Psoas muscle (tissue), 8 donors: Measurements from ENCODE around the gene KIAA1755. TPM values are rescaled to one million over a fixed set of nuclear protein-coding genes. Genes with fewer than 3 reads are reported as not detected.
"Not testable (repeated sequence)": the region's sequence is repeated elsewhere in the genome, so short reads cannot be mapped to it uniquely, and the experiment has no call there.

Source experiments
- ATAC-seq, 4 donors: fragments of 200-7000 bp; cut with Tn5 transposase; one replicate each; pipeline ENCODE4 v1.9.1; 2020; ENCODE audit warnings: moderate library complexity in 3 of 4, mild to moderate bottlenecking in 2 of 4
- DNase-seq, 2 donors: peaks; one replicate each; pipeline ENCODE4 v3.0.0-alpha.2; 2020
- H3K27ac ChIP-seq: fragments of 200-600 bp; one replicate; pipeline ENCODE4 v1.8.0; 2022
- H3K27me3 ChIP-seq, 3 donors: fragments of 200-600 bp in 1 of 3; one replicate each; pipeline versions ENCODE4 v1.6.1 to v1.8.0; 2013 to 2022; ENCODE audit warnings: low read length in 2 of 3, mild to moderate bottlenecking in 2 of 3, moderate library complexity in 1 of 3; ENCODE audit not compliant: insufficient read depth in 3 of 3
- H3K36me3 ChIP-seq, 2 donors: fragments of 200-600 bp in 1 of 2; one replicate each; pipeline versions ENCODE4 v1.6.1 to v1.8.0; 2013 to 2022; ENCODE audit warnings: low read depth in 1 of 2, mild to moderate bottlenecking in 1 of 2, moderate library complexity in 1 of 2; ENCODE audit not compliant: insufficient read depth in 1 of 2
- H3K4me1 ChIP-seq: fragments of 200-600 bp; one replicate; pipeline ENCODE4 v1.8.0; 2022
- H3K4me3 ChIP-seq: fragments of 200-600 bp; one replicate; pipeline ENCODE4 v1.8.0; 2022; ENCODE audit warnings: mild to moderate bottlenecking
- H3K9me3 ChIP-seq: fragments of 200-600 bp; one replicate; pipeline ENCODE4 v1.8.0; 2022
- CTCF ChIP-seq: fragments of 200-600 bp; IDR thresholded peaks from one replicate; pipeline ENCODE4 v1.8.0; 2022; ENCODE audit warnings: antibody characterized with exemption
- WGBS, 3 donors: extraction: QIAGEN DNeasy Blood & Tissue Kit; methylation state at CpG; one replicate each; pipeline versions ENCODE4 v1.1.6 to v1.1.7; 2013; 5-methylcytosine and 5-hydroxymethylcytosine counted together
- intact Hi-C, 2 donors: fragments of 100-400 bp; cut with DNase I; formaldehyde crosslinking; loops; one replicate each; pipeline versions ENCODE4 v1.11.0 to v1.14.2; 2022
- polyA plus RNA-seq, 3 donors: library from polyadenylated mRNA; stranded (reverse); fragments of 200-250 nt; gene quantifications; one replicate each; pipeline ENCODE4 v1.2.3, GENCODE V29; 2013
- total RNA-seq, 4 donors: library from RNA; stranded (reverse); fragmentation: NEBNext Ultra II Directional in 2 of 4; extraction: Animal tissue kit (Norgen Biotek cat#: 25700) in 2 of 4; gene quantifications; one replicate each; pipeline versions ENCODE4 v1.2.1 to v1.2.4, GENCODE V29; 2021 to 2023
- donor health status: healthy with polysubstance abuse.
- donor health status: DM: no; HTN: no; CAD: no; lungs with moderate emphysema.
- donor health status: Bipolar disorder and iron deficiency.
- donor health status: healthy.
- donor health status: DM: yes; HTN: yes; CAD: no.
- donor health status: DM: no; HTN: no; CAD: no.
- donor health status: DM: no; HTN: no; CAD: no.
- donor health status: DM: yes; HTN: yes; CAD: no.

Gene KIAA1755
- total and polyA plus RNA-seq, 7 donors = 0.16 to 2.4 (median 0.29) TPM

- ATAC-seq (no peak), DNase-seq (no peak)
- intact Hi-C loops = no loop called here
- TF ChIP-seq CTCF = no peak
- peaks cover 0 to 20% (median 10%) of the 10 kb centered on the region in 3 donors for H3K27me3 ChIP-seq
- no peak overlapping the region for H3K4me3 ChIP-seq
- no peaks in the 10 kb centered on the region for H3K9me3 ChIP-seq
- 73 to 78% (median 76%) methylated on average over 4 of the region's 4 CpGs for WGBS, 3 donors
- no peaks in the 10 kb centered on the region for H3K4me1 ChIP-seq
- H3K27ac ChIP-seq = no peak overlapping the region
- no peaks in the 10 kb centered on the region for H3K36me3 ChIP-seq
Measured at GRCh38 chr20:38256021-38256420, 4.5 kb downstream of the KIAA1755 start.

GRCh38 chr20:38255393-38255792 is 5.1 kb downstream of the KIAA1755 start:
- H3K36me3 ChIP-seq = no peaks in the 10 kb centered on the region
- H3K9me3 ChIP-seq = no peaks in the 10 kb centered on the region
- ATAC-seq = peak in 1 of 4 donors; percentile 31
- 52 to 66% (median 58%) methylated on average over 5 of the region's 5 CpGs for WGBS, 3 donors
- no peaks in the 10 kb centered on the region for H3K4me1 ChIP-seq
- intact Hi-C loops = no loop called here
- H3K27ac ChIP-seq = no peak overlapping the region
- H3K4me3 ChIP-seq = no peak overlapping the region
- TF ChIP-seq CTCF = no peak
- peaks cover 0 to 14% (median 7%) of the 10 kb centered on the region in 3 donors for H3K27me3 ChIP-seq
- no peak for DNase-seq

GRCh38 chr20:38254621-38255020 is 5.9 kb downstream of the KIAA1755 start:
- intact Hi-C loops, H3K27ac ChIP-seq, DNase-seq, H3K27me3 ChIP-seq, H3K9me3 ChIP-seq, H3K4me1 ChIP-seq, H3K4me3 ChIP-seq, ATAC-seq, H3K36me3 ChIP-seq: not testable (repeated sequence)
- 40 to 67% (median 43%) methylated on average over 4 of the region's 4 CpGs for WGBS, 3 donors

GRCh38 chr20:38253571-38253970 is 7.0 kb downstream of the KIAA1755 start:
- no peaks in the 10 kb centered on the region for H3K4me1 ChIP-seq
- ATAC-seq (no peak), DNase-seq (no peak)
- H3K9me3 ChIP-seq = no peaks in the 10 kb centered on the region
- no peak overlapping the region for H3K4me3 ChIP-seq
- intact Hi-C loops = no loop called here
- H3K36me3 ChIP-seq = no peaks in the 10 kb centered on the region
- H3K27me3 ChIP-seq = peaks cover 0 to 2% (median under 1%) of the 10 kb centered on the region in 3 donors
- WGBS, 3 donors = 78 to 85% (median 84%) methylated on average over 6 of the region's 6 CpGs
- no peak overlapping the region for H3K27ac ChIP-seq
- TF ChIP-seq CTCF = no peak

GRCh38 chr20:38252292-38253288 is 7.9 kb downstream of the KIAA1755 start:
- intact Hi-C loops = no loop called here
- Histone ChIP-seq H3K9me3 (no peaks in the 10 kb centered on the region), H3K36me3 (no peaks in the 10 kb centered on the region), H3K27ac (no peak overlapping the region), H3K4me3 (no peak overlapping the region), H3K27me3 (no peaks in the 10 kb centered on the region), H3K4me1 (no peaks in the 10 kb centered on the region)
- ATAC-seq (no peak), DNase-seq (no peak)
- 56 to 66% (median 59%) methylated on average over 20 of the region's 20 CpGs for WGBS, 3 donors
- TF ChIP-seq CTCF = no peak

- H3K27ac ChIP-seq, ATAC-seq, H3K4me1 ChIP-seq, H3K4me3 ChIP-seq, H3K27me3 ChIP-seq, H3K36me3 ChIP-seq, H3K9me3 ChIP-seq, intact Hi-C loops: not testable (repeated sequence)
- DNase-seq = peak in 1 of 2 donors; percentile 27
- WGBS, 3 donors = 87 to 92% (median 90%) methylated on average over 6 of the region's 6 CpGs
Measured at GRCh38 chr20:38251441-38251840, 9.1 kb downstream of the KIAA1755 start.
